Limb (tissue), 2 donors: ENCODE results near the gene TMEM89.

Source experiments
- DNase-seq, 2 donors: peaks; one replicate each; pipeline ENCODE4 v3.0.0-alpha.2; 2016; ENCODE audit errors: extremely low spot score in 2 of 2

Gene TMEM89

GRCh38 chr3:48621461-48621869 is at the start of gene TMEM89:
TSS of gene TMEM89 (minus strand) at chr3:48621769. CDS start at chr3:48621756, 13 bp downstream.
- no peak for DNase-seq

GRCh38 chr3:48664929-48665328 is 43.4 kb upstream of the TMEM89 start:
- DNase-seq = no peak

- no peak for DNase-seq
These were observed 42.7 kb upstream of the TMEM89 start for GRCh38 chr3:48664313-48664644.

- DNase-seq = peak; percentile 90 to 95
These were observed 42.1 kb upstream of the TMEM89 start for GRCh38 chr3:48663489-48664312.

- DNase-seq = peak; percentile 70 to 88
These were observed 41.4 kb upstream of the TMEM89 start, which contains the start of gene CELSR3 for GRCh38 chr3:48662753-48663488. TSS of gene CELSR3 (minus strand) at chr3:48662886. CDS start at chr3:48662634, 252 bp downstream.

GRCh38 chr3:48662145-48662752 is 40.7 kb upstream of the TMEM89 start:
- peak in 1 of 2 donors; percentile 46 for DNase-seq

GRCh38 chr3:48661501-48662144 is 40.1 kb upstream of the TMEM89 start:
- DNase-seq = peak; percentile 36 to 88

GRCh38 chr3:48660800-48661400 is 39.3 kb upstream of the TMEM89 start:
- DNase-seq = no peak

- DNase-seq = no peak
These were observed 35.3 kb upstream of the TMEM89 start for GRCh38 chr3:48656841-48657281.

GRCh38 chr3:48656061-48656840 is 34.7 kb upstream of the TMEM89 start:
- peak; percentile 54 to 84 for DNase-seq

- no peak for DNase-seq
These were observed 34.0 kb upstream of the TMEM89 start for GRCh38 chr3:48655606-48656005.

GRCh38 chr3:48655063-48655462 is 33.5 kb upstream of the TMEM89 start:
- no peak for DNase-seq

GRCh38 chr3:48652923-48653715 is 31.6 kb upstream of the TMEM89 start:
- no peak for DNase-seq

GRCh38 chr3:48651771-48652170 is 30.2 kb upstream of the TMEM89 start:
- DNase-seq = no peak

- no peak for DNase-seq
These were observed 29.2 kb upstream of the TMEM89 start for GRCh38 chr3:48650723-48651122.

- no peak for DNase-seq
These were observed 26.8 kb upstream of the TMEM89 start for GRCh38 chr3:48648188-48648850.

- DNase-seq = no peak
These were observed 26.1 kb upstream of the TMEM89 start for GRCh38 chr3:48647714-48648113.

- DNase-seq = no peak
These were observed 23.6 kb upstream of the TMEM89 start for GRCh38 chr3:48644898-48645760.
